ENCODE measurements around the gene RIF1.

DNA sequence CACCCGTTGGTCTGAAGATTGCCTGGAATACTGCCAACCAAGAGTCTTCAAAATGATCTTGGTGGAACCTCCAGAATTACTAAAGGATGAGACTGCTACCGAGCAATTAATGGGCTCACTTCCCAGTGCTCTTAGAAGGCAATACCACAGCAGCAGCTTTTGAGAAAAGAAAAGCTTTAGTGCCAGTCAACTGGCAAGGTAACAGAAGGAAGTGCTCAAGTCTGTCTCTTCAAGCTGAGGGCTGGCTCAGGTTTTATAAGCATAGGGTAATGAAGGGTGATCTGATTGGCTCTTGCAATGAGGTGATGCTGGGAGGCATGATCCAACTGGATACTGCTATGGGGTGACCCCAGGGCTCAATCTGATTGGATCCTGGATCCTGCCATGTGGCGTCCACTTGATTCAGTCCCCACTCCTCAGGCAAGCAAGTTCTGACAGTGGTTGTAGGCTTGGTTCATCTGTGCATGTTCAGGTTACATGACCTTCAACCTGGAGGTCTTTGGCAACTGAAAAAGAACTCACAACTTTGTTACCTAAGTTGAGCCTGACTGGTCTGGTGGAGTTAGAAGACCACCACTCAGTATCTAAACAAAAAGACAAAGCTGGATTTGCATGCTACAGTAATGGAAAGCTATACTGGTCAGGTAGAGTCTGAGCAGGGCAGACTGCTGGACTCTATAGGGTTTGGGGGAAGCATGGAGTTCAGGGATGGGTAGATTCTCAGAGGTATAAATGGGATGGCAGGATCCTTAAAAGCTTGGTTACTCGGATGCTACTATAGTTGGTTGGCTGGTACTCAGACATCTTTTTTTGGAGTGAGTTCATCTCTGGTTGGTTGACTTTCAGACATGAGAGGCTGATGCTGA, 14.0 kb upstream of the RIF1 start:
- TF ChIP-seq, protein P1, sequence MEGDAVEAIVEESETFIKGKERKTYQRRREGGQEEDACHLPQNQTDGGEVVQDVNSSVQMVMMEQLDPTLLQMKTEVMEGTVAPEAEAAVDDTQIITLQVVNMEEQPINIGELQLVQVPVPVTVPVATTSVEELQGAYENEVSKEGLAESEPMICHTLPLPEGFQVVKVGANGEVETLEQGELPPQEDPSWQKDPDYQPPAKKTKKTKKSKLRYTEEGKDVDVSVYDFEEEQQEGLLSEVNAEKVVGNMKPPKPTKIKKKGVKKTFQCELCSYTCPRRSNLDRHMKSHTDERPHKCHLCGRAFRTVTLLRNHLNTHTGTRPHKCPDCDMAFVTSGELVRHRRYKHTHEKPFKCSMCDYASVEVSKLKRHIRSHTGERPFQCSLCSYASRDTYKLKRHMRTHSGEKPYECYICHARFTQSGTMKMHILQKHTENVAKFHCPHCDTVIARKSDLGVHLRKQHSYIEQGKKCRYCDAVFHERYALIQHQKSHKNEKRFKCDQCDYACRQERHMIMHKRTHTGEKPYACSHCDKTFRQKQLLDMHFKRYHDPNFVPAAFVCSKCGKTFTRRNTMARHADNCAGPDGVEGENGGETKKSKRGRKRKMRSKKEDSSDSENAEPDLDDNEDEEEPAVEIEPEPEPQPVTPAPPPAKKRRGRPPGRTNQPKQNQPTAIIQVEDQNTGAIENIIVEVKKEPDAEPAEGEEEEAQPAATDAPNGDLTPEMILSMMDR (IDR thresholded peaks at IDR 0.05 in 4 of 5, conservative IDR thresholded peaks at IDR 0.05 in 1 of 5), result no peak
- no peak for TF ChIP-seq POLR2A (IDR thresholded peaks at IDR 0.05)

Measured in gastrocnemius medialis (tissue), 4 donors.